Chondrocyte (in vitro differentiated cells): Measurements from ENCODE around the gene OR2A1. TPM values are rescaled to one million over a fixed set of nuclear protein-coding genes. Genes with fewer than 3 reads are reported as not detected.
"Not testable (repeated sequence)": the region's sequence is repeated elsewhere in the genome, so short reads cannot be mapped to it uniquely, and the experiment has no call there.

Experiments used
- DNase-seq: peaks from one replicate; pipeline ENCODE4 v3.0.0; 2021; ENCODE audit warnings: mixed read lengths, low spot score
- H3K27ac Mint-ChIP-seq: one replicate; pipeline ENCODE4 v1.8.0; 2021; ENCODE audit warnings: mild to moderate bottlenecking, moderate library complexity, mixed read lengths; ENCODE audit not compliant: unreplicated experiment
- H3K27me3 Mint-ChIP-seq: 2 replicates; pipeline ENCODE4 v1.8.0; 2021; ENCODE audit warnings: low read depth, mixed read lengths
- H3K36me3 Mint-ChIP-seq: 2 replicates; pipeline ENCODE4 v1.8.0; 2021; ENCODE audit warnings: low read depth, mixed read lengths
- H3K4me1 Mint-ChIP-seq: 2 replicates; pipeline ENCODE4 v1.8.0; 2021; ENCODE audit warnings: low read depth, mild to moderate bottlenecking, mixed read lengths
- H3K4me3 Mint-ChIP-seq: one replicate; pipeline ENCODE4 v1.8.0; 2021; ENCODE audit warnings: mild to moderate bottlenecking, moderate library complexity, mixed read lengths; ENCODE audit not compliant: unreplicated experiment
- H3K9me3 Mint-ChIP-seq: 2 replicates; pipeline ENCODE4 v1.8.0; 2021; ENCODE audit warnings: low read depth, mixed read lengths
- long read RNA-seq: library from polyadenylated mRNA; stranded (forward); transcript quantifications from one replicate; pipeline ENCODE4 v2.0.0, GENCODE V29; 2021
- total RNA-seq: library from RNA; stranded (reverse); gene quantifications from 3 replicates; pipeline ENCODE4 v1.2.1, GENCODE V29; 2021

OR2A1 gene
- not detected in 3 replicates for total RNA-seq
- long read RNA-seq = 0 reads

DNA sequence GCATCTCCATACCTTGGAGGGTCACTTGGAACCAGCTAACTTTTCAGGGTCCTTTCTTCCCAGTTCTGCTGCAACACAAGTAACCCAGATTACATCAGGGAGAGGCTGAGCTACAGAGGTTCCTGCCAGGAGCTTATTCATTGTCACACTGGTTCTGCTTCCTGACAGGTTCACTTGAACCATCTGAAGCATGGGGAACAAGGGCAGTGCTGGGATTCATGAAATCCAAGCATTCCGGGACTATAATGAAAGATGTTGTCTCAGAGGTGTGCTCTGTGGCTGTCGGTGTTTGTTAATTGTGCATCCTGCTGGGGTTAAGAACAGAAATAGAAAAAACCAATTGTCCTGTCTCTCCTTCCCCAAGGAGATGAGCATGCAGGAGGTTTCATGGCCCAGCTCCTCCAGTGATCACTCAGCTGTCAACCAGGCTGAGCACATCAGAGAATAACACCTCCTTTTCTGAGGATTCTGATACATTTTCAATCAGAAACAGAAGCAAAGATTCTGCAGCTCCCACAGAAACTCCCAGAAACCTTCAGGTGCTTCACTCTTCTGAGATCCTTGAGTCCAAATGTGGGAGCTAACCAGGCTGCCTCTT is at the start of gene OR2A1:
TSS of gene OR2A1 (plus strand) at position 548 of the 598 bp plus-strand sequence. CDS start 5,706 bp downstream, outside the sequence.
- not testable (repeated sequence) for H3K9me3 Mint-ChIP-seq, H3K4me3 Mint-ChIP-seq, H3K27ac Mint-ChIP-seq, H3K27me3 Mint-ChIP-seq, DNase-seq, H3K36me3 Mint-ChIP-seq, H3K4me1 Mint-ChIP-seq

DNA sequence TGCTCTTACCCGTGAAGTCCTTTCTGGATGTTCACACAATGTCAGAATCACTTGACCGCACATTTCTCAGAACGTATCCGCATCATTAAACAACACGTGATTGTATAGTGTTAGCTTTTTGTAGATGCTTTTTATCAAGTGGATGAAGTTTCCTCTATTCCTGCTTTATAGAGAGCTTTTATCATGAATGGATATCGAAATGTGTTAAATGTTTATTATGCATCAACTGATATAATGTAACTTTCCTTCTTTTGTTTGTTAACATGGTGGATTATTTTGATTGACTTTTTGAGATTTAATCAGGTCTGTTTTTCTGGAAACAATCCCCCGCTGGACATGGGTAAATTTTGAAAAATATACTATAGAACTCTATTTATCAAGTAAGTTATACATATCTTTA is 47.5 kb upstream of the OR2A1 start, which contains the start of gene OR2A7:
TSS of gene OR2A7 (minus strand) at position 101 of the 400 bp plus-strand sequence. CDS start 5,164 bp downstream, outside the sequence.
- H3K9me3 Mint-ChIP-seq = not testable (repeated sequence)

DNA sequence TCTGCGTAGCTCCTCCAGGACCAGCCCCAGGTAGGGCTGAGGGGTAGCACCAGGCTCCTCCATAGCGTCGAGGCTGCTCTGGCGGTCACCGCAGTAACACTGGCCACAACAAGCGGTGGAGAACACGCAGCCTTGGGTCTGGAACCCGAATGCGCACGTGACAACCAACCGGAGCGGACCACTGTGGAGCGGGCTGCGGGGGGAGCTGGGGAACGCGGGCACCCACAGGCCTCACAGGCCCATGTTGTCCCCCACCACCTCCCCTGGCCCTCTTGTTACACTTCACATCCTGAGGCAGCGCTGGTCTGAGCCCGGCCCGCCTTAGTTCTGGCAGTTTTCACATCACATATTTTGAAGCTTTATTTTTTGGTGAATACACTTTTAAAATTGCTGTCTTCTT is 43.0 kb upstream of the OR2A1 start, which contains the start of gene CTAGE8:
TSS of gene CTAGE8 (minus strand) at position 101 of the 400 bp plus-strand sequence. CDS start at position 63, 38 bp downstream.
- not testable (repeated sequence) for H3K4me3 Mint-ChIP-seq

More for the DNA sequence above, 47.5 kb upstream of the OR2A1 start, which contains the start of gene OR2A7:
- not testable (repeated sequence) for H3K27ac Mint-ChIP-seq, DNase-seq, H3K36me3 Mint-ChIP-seq, H3K4me1 Mint-ChIP-seq, H3K27me3 Mint-ChIP-seq, H3K4me3 Mint-ChIP-seq

GRCh38 chr7:144275281-144275680 is 36.9 kb upstream of the OR2A1 start:
- H3K27me3 Mint-ChIP-seq, H3K27ac Mint-ChIP-seq, H3K9me3 Mint-ChIP-seq, H3K4me3 Mint-ChIP-seq, H3K36me3 Mint-ChIP-seq, H3K4me1 Mint-ChIP-seq, DNase-seq: not testable (repeated sequence)

More for the DNA sequence above, 43.0 kb upstream of the OR2A1 start, which contains the start of gene CTAGE8:
- H3K36me3 Mint-ChIP-seq, DNase-seq, H3K9me3 Mint-ChIP-seq, H3K27me3 Mint-ChIP-seq, H3K27ac Mint-ChIP-seq, H3K4me1 Mint-ChIP-seq: not testable (repeated sequence)

- H3K4me1 Mint-ChIP-seq, H3K4me3 Mint-ChIP-seq, DNase-seq, H3K36me3 Mint-ChIP-seq, H3K27me3 Mint-ChIP-seq, H3K9me3 Mint-ChIP-seq, H3K27ac Mint-ChIP-seq: not testable (repeated sequence)
Measured at GRCh38 chr7:144280010-144280409, 32.2 kb upstream of the OR2A1 start.

GRCh38 chr7:144281981-144282380 is 30.2 kb upstream of the OR2A1 start:
- not testable (repeated sequence) for H3K9me3 Mint-ChIP-seq, H3K27ac Mint-ChIP-seq, H3K27me3 Mint-ChIP-seq, H3K4me1 Mint-ChIP-seq, H3K36me3 Mint-ChIP-seq, DNase-seq, H3K4me3 Mint-ChIP-seq

GRCh38 chr7:144282490-144282889 is 29.7 kb upstream of the OR2A1 start:
- not testable (repeated sequence) for H3K36me3 Mint-ChIP-seq, DNase-seq, H3K9me3 Mint-ChIP-seq, H3K4me1 Mint-ChIP-seq, H3K4me3 Mint-ChIP-seq, H3K27ac Mint-ChIP-seq, H3K27me3 Mint-ChIP-seq

DNA sequence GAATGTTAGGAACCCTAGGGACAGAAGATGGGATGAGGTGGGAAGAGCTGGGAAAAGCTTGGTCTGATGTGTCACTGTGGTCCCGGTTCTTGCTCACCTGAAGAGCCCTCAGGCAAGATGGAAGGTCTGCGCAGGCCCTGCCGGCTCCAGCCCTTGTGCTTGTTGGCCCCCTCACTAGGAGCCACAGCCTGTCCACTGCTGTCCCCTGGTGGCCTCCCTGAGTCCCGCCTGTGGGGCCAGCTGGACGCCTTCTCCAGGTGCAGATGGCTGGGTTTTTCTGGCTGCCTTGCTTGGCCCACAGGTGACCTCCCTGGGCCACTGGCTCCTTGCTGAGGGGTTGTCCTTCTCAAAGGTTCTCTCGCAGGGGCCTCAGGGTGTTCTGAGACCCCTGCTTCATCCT is 28.5 kb upstream of the OR2A1 start:
- H3K27me3 Mint-ChIP-seq, H3K36me3 Mint-ChIP-seq, DNase-seq, H3K4me3 Mint-ChIP-seq, H3K27ac Mint-ChIP-seq, H3K4me1 Mint-ChIP-seq, H3K9me3 Mint-ChIP-seq: not testable (repeated sequence)

DNA sequence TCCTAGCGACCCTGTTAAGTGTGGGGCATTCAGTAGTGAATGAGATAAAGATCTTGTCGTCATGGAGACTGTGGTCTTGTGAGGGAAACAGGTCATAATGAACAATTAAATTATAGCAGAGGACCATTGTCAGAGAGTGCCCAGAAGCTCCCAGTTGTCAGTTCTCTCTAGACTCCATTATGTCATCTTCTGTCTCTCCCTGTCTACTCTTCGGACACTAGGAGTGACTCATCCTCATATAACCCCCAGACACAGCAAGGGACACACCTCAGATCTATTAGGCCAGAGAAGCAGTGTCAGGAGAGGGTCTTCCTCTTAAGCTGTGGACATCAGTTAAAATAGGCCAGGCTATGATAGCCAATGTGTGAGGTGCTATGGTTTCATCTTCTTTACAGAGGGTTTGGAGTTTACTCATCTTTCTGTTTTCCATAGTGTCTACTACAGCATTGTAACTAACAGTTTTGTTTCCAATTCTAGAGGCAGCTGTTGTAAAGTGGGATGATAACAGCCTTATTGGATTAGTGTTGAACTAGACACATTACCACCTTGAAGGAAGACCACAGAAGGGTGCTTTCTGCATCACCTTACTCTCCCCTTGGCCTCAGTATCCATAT is 24.9 kb upstream of the OR2A1 start:
- H3K27ac Mint-ChIP-seq, H3K36me3 Mint-ChIP-seq, DNase-seq, H3K27me3 Mint-ChIP-seq, H3K4me1 Mint-ChIP-seq, H3K9me3 Mint-ChIP-seq, H3K4me3 Mint-ChIP-seq: not testable (repeated sequence)

- H3K36me3 Mint-ChIP-seq, H3K9me3 Mint-ChIP-seq, DNase-seq, H3K4me3 Mint-ChIP-seq, H3K4me1 Mint-ChIP-seq, H3K27ac Mint-ChIP-seq, H3K27me3 Mint-ChIP-seq: not testable (repeated sequence)
Measured at GRCh38 chr7:144291607-144292006, 20.6 kb upstream of the OR2A1 start.

GRCh38 chr7:144292384-144293161 is 19.6 kb upstream of the OR2A1 start:
- H3K36me3 Mint-ChIP-seq, H3K4me1 Mint-ChIP-seq, H3K4me3 Mint-ChIP-seq, H3K27me3 Mint-ChIP-seq, H3K27ac Mint-ChIP-seq, DNase-seq, H3K9me3 Mint-ChIP-seq: not testable (repeated sequence)

DNA sequence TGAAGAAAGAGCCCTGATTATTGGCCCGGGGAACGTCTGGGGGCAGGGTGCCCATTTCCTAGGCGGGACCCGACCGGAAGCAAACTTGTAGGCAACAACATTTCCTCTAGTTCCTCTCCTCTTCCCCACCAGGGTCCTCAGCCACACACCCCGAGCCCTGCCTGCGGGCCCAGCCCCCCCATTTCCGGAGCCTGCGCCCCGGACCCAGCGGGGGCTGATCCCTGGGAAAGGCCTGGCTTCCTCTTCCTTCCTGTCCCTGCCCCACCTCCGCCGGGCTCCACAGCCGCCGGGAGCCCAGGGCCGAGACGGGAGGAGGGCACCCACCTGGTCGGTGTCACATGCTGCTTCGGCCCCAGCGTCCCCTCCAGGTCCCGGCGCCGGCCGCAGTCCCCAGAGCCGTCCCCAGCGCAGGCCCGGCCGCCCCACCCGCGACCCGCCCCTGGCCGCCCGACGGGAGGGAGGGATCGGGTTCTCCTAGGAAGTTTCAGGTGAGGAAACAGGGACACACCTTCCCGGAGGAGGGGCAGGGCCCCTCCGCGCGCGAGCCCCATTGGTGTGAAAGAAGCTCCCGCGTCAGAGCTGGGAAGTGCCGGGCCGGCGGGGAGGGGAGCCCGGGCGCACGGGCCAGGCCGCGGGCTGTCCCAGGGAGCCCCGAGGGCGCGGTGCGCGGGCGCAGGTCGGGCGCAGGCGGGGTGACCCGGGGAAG is 18.3 kb upstream of the OR2A1 start:
- not testable (repeated sequence) for H3K4me1 Mint-ChIP-seq, H3K36me3 Mint-ChIP-seq, H3K27me3 Mint-ChIP-seq, H3K9me3 Mint-ChIP-seq, H3K27ac Mint-ChIP-seq, H3K4me3 Mint-ChIP-seq, DNase-seq
